GM21528 (cell line): ENCODE results near the gene ABHD5.

ENCODE experiments used
- ATAC-seq: cut with Tn5 transposase; IDR thresholded peaks from one replicate; pipeline ENCODE4 v1.9.1; 2021; ENCODE audit warnings: mild to moderate bottlenecking, moderate library complexity; ENCODE audit not compliant: unreplicated experiment, low FRiP score

Gene ABHD5

DNA sequence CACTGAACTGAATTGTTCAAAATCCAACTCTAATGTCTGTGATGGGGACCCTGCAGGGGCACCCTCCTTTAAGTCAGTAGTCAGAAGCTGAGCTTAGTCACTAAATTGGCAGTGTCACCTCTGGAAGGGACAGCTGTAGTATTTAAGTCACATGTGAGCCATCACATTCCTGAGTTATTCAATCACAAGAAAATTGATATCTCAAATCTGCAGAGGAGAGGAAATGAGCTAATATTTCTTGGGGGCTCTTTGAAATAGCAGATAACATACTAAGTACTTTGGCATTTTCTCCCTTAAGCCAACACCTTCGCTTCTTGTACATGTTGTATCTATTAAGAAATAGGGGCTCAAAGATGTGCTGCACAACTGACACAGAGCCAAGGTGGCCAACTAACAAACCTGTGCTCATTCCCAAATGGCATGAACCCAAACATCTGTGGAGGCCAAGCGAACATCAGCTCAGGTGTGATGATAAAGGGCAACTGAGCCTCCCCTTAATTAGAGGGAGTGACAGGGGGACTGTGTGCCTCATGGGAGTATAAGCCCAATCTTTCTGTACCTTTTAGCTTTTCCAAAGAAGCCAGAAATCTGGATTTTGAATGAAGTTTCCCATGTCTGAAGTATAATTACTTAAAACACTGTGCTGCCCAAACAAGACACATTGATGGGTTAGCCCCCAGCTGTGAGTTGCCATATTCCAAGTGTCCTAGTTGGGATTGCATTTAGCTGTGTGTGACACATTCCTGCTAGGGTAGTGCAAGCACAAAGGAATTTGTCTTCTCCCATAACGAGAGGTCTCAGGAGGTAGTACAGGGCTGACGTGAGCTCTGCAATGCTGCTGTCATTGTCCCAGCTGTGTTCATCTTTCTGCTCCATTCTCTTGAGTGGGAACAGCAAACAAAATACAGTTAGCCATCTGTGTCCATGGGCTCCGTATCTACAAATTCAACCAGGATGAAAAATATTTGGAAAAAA lies 63.3 kb downstream of the ABHD5 start:
- no peak for ATAC-seq

DNA sequence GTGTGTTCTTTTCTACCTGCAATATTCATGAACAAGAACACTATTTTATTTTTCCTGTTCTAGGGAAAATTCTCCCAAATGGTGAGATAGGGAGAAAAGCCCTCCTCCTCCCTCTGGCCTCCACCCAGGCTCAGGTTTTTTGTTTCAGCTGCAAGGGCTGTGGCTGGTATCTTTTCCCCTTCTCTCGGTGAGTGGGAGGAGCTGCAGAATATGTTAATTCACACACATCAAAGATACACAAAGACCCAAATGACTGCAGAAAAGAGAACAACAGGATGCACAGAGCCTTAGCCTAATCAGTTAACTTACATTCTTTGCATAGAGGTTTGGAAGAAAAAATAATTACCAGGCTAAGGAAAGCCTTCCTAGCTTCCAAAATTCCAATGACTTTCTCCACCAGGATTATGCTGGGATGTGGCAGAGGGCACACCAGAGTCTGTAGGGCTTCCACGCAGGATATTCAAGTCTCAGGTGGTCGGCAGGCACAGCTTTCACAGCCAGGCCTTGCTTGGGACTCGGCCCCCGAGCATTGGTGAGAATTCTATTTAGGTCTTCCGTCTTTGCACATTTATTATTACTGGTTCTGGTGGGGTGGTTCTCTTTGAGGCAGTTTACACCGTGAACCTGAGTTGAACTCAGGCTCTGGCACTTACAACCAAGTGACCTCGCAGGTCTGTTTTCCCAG lies 64.9 kb downstream of the ABHD5 start:
- ATAC-seq = no peak

DNA sequence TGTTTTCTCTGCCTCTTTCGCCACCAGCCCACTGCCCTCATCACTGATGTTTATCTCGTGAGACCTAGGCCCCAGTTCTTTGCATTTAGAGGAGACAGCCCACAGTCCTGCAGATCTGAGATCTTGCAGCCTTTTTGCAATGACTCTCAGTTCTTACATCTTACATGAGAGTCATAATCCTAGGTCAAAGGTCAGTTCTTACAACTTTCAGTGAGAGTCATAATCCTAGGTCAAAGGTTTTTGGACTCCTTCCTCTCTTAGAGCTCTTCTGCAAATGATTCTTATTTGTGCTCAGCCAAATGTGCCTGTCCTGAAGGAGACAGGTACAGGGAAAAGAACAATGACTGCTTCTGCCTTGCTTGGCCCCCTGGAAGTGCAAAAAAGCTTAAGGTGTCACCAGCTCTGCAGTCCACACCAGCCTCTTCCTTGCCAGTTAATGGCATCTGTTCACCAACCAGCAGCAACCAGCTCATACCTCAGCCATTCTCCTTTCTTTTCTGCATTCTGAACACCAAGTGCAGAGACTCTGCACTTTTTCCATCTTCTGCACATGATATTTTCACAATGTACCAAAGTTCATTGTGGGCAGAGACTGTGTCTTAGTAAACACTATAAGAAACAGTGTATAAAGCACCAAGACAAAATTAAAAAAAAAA lies 67.1 kb downstream of the ABHD5 start:
- no peak for ATAC-seq

DNA sequence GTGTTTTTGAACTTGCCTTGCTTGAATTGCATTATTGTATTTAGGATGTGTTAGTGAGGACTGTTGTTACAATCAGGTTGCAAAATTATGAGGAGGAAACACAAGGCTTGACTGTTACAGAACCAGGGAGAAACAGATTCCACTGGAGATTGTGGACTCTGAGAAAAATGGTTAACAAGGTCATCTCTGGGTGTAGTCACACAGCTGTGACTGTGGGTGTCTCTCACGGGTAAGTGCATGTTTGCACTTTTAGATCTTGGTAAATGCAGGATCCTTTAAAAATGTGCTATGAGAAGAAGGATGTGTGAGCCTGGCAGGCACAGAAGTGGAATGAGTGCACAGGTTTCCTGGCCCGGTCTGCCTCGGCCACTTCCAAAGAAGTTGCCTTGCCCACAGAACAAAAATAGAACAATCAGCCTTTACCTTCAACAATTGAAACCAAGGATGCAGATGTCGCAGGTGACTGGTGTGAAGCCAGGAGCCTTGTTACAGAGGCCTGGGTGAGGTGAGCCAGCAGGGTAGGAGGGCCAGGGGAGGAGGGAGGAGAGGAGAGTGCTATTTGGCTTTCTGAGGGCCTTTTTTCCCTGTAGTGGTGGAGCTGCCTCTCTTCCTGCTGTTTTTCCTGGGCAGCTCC lies 68.0 kb downstream of the ABHD5 start:
- ATAC-seq = no peak

DNA sequence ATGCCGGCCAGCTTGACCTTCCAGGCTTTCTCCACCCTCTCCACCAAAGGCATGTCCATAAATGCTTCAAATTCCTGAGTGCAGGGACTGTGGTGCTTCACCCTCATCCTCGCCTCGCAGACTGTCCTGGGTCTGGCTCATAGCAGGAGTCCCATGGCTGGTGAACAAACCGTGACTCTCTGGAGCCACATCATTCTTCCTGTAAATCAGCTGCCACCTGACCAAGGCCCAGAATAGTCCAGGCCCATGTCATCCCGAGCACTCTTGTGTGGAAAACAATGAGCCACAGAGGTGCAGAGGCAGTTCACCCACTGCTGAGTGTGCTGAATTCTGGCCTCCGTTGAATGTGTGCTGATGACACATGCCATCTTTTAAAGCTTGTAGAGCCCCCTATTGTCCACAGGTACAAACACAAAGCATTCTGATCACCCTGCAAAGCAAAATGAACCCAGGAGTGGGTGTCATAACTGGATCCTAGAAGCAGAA lies 68.6 kb downstream of the ABHD5 start:
- ATAC-seq = no peak

DNA sequence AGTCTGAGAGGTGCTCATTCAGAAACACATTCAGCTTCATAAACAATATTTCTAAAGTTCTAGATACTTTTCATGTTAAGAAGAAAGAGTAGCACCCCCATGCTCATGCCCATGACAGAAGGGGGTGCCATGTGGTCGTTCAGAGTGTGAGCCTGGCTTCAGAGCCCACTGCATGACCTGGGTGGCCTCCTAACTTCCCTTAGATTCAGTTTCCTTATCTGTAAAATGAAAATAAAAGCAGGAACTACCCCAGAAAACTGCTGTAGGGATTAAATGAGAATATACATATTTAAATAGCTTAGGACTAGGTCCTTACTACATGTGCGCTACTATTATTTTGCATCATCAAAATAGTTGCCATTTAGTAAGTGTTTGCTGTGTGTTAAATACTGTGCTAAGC lies 69.2 kb downstream of the ABHD5 start:
- no peak for ATAC-seq

DNA sequence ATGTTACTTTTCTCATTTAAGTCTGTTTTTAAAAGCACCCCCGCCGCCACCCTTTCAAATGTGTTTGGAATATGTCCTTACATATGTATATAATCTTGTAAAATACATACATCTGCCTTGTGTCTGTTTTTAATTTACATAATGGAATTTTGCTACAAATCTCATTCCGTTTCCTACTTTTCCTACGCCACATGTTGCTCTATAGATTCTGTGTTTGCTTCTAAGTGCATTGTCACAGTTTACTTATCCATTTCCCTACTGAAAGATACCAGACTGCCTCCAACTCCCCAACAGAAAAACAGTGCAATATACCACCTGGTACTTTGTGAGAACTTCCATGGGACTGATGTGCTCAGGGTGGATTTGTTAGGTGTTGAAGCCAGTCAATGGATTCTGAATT lies 70.2 kb downstream of the ABHD5 start:
- no peak for ATAC-seq

DNA sequence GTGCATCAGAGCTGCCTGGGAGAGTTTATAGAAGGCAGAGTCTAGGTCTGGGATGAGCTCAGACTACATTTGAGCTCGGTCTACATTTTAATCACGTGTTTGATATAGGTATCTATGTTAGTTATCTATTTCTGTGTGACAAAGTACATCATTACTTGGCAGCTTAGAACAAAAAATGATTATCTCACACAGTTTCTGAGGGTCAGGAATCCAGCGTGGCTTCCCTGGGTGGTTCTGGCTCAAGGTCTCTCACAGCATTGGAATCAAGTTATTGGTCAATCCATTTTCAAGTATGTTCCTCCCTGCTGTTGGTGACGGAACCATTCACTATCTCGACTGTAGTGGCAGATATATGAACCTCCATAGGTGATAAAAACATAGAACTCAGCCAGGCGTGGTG lies 71.7 kb downstream of the ABHD5 start:
- ATAC-seq = no peak

DNA sequence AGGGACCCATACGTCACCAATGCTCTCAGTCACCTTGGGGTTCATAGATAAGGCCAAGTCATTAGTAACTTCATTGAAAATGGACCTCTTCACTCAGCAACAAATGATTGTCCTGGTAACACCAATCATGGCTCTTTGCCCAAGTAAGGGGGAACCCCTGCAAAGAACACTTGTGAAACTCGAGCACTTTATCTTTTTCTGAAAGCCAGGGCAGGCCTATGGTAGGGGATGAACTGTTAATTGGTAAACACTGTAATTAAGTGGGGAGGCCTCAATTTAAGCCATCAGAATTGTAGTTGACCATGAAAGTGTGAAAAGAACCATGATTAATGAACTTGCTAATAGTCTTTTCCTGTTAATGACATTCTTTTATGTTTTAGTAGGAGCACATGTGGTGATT lies 73.3 kb downstream of the ABHD5 start:
- no peak for ATAC-seq

DNA sequence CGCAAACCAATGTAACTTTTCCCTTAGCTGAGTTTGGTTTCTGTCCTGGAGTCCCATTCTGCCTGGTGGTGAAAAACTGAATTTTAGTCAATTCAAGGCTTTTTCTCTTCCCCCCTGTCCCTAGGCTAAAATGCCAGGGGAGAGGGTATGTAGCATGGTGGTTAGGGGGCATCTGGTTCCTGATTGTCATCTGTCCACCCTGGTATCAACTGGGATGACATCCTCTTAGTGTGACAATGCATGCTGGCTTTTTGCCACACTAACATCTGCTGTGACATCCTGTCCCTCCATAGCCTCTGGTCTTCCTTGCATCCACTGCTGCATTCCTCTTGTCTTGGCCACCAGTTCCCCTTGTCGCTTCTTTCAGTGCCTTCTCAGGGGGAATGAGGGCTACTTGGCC lies 73.7 kb downstream of the ABHD5 start:
- no peak for ATAC-seq

DNA sequence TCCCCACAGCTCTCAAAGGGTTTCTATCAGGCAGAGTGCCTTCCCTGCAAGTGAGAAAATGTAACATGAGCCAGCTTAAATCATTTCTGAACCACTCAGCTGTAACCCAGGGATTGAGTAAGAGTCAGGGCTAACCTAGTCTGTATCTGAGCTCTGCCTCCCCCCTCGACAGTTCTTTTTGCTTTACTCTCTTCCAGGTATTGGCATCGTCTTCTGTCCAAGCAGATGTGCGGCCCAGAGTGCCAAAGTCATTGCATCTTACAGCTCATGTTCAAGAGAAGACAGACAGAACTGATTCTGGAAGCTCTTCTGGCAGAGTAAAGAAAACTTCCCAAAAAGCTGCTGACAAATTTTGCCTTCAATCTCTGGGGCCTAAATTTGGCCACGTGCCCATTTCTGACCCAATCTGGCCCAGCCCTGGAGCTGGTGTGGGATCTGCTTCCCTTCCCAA lies 74.8 kb downstream of the ABHD5 start:
- no peak for ATAC-seq

DNA sequence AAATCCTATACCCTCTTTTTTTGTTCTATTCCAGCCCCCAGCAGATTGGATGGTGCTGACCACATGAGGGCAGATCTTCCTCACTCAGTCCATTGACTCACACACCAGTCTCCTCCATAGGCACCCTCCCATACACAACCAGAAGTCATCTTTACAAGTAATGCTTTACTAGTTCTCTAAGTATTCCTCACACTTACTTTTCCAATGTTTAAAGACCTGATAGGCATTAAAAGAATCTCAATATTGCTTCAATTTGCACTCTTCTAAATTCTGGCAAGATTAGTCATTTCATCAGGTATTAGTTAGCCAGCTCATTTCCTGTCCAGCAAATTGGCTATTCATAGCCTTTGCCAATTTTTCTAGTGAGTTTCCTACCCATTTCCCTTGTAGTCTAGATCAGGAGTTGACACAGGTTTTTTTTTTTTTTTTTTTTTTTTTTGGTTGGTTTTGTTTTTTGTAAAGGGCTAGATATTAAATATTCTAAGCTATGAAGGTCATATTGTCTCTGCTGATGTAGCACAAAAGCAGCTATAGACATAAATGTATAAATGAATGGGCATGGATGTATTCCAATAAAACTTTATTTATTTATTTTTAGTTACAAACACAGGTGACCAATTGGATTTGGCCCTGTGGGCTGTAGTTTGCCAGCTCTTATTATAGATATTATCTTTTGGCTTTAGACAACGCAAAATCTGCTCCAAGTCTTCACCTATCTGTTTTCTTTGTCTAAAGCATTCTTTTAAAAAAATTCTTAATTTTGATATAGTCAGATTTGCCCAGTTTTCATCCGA lies 76.1 kb downstream of the ABHD5 start:
- ATAC-seq = no peak

DNA sequence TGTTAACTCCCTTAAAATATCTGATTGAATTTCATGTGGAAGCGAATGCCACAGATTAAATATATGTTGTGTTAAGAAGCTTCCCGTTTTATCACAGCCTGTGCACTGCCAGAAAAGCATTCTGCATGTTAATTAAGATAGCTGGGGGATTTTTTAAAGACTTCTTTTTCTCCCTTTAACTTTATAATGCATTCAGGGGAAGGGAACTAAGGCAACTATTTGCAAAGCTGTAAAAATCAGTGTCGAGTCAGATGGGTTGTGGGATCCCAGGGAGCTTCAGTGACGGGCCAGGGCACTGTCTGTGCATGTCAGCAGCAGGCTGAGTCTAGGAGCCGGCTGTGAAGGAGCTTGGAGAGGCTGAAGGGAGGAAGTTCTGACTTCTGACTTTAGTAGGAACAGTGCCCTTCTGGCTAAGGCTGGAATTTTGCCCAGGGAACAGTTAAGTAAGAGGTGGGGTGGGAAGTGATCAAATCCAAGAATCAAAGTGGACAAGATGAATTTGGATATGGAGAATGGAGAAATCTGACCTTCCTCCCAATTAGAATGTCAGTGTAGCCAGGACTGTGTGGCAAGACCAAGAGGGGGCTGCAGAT lies 77.7 kb downstream of the ABHD5 start:
- ATAC-seq = no peak

DNA sequence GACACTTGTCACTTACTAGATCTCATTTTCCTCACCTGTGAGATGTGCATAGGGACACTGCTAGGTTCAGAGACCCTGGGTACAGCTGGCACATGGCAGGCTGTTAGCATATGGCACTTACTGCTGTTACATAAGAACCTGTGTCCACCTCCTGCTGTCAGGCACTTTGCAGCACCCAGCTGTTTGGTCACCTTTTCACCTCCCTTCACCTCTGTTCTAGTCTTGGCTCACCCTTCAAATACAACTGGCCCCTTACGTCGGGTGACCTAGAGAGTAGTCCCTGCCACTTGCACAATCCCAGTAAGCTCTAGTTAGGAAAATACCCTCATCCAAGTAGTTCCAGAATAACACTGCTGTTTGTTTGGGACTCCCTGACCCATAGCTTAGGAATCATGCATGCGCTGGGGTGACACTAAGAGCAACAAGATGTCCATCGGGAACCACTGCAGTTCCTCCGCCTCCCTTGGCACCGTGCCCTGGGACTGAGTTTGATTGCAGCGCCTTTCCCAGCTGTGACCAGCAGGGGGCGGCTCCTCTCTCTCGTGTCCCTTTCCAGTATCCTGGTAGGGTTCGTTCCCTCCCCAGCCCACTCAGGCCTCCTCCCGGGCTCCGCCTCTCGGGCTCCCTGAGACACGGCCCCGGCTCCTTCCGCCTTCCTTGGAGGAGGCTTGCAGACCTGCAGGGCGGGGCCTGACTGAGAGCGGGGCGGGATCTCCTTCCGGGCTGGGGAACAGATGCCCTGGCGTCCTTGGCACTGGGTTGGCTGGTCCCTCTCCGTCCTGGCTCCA lies 78.6 kb downstream of the ABHD5 start:
- ATAC-seq = peak; percentile 56

DNA sequence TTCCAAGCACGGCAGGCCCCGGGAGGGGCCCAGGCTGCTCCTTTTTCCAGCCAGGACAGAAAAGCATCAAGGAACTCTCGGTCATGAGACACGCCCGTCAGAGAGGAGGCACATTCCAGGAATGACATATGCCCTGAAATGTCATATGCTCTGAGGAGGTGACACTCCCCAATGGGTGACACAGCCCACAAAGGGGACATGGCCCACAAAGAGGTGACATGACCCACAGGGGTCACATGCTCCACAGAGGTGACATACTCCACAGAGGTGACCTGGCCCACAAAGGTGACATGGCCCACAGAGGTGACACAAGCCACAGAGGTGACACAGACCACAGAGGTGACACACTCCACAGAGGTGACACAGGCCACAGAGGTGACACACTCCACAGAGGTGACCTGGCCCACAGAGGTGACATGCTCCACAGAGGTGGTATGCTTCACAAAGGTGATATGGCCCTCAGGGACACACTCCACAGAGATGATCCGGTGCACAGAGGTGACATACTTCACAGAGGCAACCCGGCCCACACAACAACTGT lies 79.2 kb downstream of the ABHD5 start:
- ATAC-seq = no peak

DNA sequence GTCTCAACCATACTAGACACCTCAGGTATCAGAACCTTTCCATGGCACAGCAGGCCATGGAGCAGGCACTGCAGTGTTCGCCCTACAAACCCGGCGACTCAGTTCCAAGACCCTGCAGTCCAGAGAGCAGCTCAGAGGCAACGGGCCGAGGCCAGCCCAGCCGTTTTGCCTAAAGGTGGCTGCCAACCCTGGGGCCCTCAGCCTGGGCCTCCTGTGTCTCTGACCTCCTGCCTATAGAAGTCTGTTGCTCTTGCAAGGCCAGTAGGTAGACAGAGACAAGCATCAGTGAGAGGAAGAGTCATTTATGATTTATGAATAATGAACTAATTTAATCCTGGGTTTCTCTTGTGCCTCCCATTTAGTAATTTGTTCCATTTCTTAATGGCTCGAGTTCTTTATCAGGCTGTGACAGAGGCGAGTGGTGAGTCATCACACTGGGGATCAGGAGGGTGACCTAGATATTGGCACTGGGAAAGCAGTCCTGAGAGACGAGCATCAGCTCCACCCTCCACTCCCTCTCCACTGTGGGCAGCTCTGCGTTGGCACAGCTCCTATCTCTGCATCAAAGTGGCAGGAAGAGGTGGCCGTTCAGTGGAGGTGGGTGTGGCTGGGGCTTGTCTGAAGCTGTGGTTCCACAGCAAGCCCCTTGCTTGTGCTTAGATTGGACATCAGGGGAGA lies 79.8 kb downstream of the ABHD5 start:
- no peak for ATAC-seq

DNA sequence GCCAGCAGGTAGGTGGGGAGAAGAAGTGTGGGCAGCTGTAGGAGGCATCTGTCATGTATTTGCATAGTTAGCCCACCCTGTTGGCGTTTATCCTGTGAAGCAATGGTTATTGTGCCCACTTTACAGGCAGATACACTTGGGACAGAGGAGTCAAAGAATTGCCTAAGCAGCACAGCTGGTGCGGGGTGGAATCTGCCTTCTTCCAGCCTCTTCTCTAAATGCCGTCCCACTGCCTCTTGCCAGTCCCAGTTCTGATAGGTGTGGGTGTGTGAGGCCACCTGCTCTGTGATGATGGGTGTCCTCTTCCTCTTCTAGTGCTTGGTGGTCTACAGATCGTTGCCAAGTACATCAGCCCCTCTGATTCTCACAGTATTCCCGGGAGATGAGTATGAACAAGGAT lies 80.9 kb downstream of the ABHD5 start:
- no peak for ATAC-seq
